IPS-NIHi7 (cell line): ENCODE results near the gene RHO.
A peak's percentile ranks its signal among the peaks of the same experiment; 100 is the strongest.

Experiments
- DNase-seq: peaks from one replicate; pipeline ENCODE4 v3.0.0; 2012; ENCODE audit warnings: mixed read lengths; ENCODE audit errors: extremely low spot score

Gene RHO

GRCh38 chr3:129559565-129560079, 31.2 kb downstream of the RHO start:
- DNase-seq = no peak

- no peak for DNase-seq
These were observed 31.9 kb downstream of the RHO start for GRCh38 chr3:129560269-129560787.

- DNase-seq = peak; percentile 42
These were observed 32.6 kb downstream of the RHO start for GRCh38 chr3:129560911-129561594.

DNA sequence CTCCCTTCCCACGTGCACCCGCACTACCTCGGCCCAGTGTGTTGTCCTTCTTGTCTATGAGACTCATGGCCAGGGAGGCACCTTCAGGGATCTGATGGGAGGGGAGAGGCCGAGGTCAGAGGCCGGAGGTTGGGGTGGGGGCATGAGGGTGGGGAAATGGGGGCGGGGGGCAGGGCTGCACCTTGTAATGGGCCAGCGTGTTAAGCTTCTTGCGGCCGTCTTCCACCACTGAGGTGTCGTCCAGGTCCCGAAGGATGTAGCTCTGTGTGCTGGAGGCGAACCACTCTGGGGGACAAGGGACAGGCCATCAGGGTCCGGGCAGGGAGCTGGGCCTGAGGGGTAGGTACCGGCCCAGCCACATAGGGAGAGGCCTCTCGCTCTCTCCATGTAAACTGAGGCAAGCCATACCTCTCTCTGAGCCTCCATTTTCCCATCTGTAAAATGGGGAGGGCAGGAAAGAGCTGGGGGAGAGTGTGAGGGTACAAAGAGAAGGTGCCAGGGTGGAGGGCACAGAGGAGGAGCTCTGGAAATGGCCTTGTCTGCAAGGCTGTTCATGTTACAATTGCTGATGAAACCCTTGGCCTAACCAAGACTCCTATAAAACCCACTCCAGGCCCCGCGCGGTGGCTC, 33.3 kb downstream of the RHO start:
- DNase-seq = no peak

- DNase-seq = no peak
These were observed 34.4 kb downstream of the RHO start for GRCh38 chr3:129562803-129563202.

GRCh38 chr3:129563332-129563731, 34.9 kb downstream of the RHO start:
- no peak for DNase-seq

DNA sequence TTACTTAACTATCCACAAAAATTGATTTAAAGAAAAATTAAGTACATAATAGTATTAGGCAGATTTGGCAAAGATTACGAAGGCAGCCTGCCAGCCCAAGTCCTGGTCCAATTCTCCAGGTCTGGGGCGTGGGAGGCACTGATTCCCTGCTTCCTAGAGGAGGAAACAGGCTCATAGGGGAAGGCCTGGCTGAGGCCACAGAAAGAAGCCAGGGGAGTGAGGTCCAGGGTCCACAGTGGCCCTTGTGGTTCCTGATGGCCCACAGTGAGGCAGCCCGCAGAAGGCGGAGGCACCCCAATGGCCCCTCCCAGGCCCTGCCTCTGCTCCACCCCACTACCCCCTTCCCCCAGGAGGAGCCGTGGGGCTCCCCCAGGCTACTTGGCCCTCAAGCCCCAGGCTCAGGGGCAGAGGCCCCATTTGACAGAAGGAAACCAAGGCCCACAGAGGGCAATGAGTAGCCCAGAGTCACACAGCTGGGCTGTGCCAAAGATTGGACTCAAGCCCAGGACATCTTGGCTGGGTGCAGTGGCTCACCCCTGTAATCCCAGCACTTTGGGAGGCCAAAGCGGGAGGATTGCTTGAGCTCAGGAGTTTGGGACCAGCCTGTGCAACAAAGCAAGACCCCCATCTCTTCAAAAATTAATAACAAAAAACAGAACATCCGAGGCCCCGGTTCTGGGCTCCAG, 35.6 kb downstream of the RHO start:
- no peak for DNase-seq

- DNase-seq = no peak
These were observed 36.7 kb downstream of the RHO start for GRCh38 chr3:129564981-129565644.

GRCh38 chr3:129565902-129566301, 37.5 kb downstream of the RHO start:
- DNase-seq = no peak

DNA sequence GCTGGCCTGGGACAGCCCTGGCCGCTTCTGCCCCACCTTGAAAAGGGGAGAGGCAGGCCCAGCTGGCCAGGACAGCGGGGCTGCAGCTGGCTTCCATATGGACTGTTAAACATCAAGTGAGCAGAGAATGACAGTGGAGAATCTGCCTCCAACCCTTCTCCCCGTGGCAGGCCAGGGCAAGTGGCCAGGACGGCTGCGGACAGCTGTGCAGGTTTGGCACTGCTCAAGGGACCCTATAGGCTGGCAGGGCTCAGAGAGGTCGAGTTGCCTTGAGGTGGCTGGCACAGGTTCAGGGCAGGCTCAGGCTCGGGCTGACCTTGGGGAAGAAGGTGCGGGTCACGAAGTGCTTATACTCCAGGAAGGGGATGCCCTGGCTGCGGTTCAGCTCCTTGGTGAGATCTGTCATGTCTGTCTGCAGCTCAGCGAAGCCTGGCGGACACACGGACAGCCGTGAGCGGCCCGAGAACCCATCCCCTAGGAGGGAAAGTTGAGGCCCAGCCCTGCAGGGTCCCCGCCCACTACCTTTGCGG, 38.8 kb downstream of the RHO start:
- no peak for DNase-seq

DNA sequence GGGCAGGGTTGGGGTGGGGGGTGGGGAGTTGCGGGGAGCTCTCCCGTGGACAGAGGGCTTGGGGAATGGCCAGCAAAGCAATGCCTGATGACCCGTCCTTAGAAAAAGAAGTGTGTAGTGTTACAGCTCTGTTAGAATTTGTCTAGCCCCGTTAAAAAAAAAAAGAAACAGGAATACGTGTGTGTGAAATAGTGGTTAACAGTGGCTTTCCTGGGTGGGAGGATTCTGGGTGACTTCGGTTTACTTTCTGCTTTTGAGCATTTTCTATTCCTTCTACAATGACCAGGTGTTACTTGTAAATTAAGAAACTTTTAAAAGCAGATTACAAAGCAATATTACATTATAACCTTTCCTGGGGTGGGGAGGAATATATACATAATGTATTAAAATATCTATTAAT, 39.5 kb downstream of the RHO start:
- DNase-seq = no peak

DNA sequence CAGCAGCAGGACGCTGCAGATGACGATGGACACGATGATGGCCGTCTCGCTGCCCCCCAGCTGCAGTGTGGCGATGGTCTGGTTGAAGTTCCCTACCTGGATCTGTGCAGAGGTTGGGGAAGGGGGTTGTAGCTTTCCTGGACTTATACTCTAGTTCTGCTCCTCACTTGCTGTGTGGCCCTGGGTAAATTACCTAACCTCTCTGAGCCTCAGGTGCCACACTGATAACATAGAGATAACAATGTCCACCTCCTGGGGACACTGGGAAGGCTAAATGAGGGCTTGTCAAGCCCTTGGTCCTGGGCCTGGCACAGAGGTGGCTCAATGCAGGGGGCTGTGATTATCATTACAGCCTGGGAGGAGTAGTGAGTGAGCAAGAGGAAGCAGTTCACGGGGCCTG, 41.4 kb downstream of the RHO start:
- DNase-seq = no peak

GRCh38 chr3:129571605-129572547, 43.4 kb downstream of the RHO start:
- no peak for DNase-seq

DNA sequence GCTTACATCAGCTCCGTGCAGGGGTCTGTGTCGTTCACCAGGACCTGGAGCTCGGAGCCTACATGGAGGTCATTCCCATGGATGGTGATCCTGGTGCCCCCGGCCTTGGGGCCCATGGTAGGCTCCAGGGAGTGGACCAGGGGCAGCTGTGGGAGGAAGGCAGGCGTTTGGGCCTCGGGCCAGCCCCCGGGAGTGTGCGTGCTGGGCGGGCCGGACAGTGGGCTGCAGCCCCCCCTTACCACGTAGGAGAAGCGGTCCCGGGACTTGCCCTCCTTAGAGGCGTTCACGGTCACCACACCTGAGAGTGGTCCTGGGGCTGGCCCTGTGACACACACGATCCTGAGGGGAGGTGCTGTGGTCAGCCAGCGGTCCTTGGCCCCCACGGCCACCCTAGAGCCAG, 44.2 kb downstream of the RHO start:
- no peak for DNase-seq

- DNase-seq = no peak
These were observed 45.1 kb downstream of the RHO start for GRCh38 chr3:129573493-129573892.

GRCh38 chr3:129574206-129574605, 45.8 kb downstream of the RHO start:
- DNase-seq = no peak

DNA sequence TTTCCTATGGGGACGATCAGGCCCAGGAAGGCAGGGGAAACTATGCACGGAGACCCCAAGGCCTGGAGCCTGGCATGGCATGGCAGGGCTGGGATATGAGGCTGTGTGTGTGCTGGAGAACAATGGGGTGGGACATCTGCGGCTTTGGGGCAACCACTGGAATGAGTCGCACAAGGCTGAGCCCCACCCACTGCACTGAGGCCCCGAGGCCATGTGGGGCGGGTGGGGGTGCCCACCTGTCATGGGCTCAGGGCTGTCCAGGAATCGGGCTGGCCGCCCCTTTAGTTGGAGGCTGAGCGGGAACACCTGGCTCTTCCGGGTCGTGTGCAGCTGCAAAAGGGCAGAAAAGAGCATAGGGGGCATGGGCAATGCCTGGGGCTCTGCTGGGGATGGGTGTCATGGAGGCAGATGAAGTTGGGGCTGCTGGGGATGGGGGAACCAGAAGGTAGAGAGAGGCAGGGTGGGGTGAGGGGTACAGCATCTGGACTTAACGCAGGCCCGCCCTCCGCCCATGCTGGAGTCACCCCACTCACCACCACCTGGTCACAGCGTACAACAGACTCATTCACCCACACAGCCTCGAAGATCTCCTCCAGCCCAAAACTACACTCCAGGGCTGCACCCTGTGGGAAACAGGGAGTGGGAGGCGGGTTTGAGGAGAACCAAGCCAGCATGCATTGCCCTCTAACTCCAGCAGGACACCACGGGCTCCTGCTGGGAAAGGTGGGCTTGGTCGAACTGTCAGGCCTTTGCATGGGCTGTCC, 47.0 kb downstream of the RHO start:
- no peak for DNase-seq

DNA sequence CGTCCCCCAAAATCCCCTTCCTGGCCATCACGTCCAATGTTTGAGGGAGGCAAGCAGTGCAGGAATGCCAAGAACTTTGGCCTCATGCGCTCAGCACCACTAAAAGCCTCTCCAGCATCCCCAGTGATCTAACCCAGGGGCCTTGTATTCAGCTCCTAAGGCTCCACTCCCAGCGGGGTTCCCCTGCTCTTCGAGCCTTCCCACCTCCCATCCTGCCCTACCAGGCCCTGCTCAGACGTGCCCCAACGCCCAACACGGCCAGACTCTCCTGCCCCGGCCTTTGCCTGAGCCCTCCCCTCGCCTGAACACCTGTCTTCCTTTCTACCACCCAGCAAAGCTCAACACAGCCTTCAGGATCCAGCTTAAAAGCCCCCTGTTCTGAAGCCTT, 47.6 kb downstream of the RHO start:
- DNase-seq = peak; percentile 62

DNA sequence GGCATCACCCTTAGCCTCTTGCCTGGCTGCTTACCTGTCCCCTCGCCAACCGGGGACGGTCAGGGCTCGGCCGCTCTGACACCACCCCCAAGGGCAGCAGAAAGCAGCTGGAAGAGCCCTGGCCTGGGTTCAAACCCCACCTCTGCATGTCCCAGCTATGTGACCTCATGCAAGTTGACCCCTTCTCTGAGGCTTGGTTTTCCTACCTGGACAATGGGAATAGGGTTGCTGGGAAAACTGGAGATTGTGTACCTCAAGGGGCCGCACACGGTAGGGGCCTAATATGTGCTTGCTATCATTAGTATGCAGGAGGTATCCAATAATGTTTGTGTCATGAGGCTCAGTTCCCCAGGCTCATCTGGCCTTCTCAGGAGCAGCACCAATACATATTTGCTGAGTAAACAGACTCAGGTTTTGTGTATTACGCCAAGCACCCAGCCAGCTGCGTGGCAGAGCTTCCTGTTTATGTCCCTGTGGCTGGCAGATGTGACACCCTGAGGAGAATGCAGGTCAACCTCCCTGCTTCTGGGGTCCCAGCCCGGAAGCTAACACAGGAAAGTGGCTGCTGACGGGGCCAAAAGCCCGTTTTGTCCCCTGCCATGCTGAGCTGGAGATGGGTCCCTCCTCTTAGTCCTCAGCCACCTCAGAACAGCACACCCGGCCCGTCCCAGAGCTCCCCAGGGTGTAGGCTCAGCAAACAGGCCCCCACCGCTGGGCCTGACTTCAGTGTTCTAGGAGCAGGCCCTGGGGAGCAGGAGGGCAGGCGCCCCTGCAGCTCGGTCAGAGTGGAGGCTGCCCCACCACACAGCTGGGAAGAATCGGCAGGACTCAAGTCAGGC, 48.3 kb downstream of the RHO start:
- DNase-seq = no peak
